Caco-2 (cell line): ENCODE data around the gene NGFR. TPM values are rescaled to one million over a fixed set of nuclear protein-coding genes. Genes with fewer than 3 reads are reported as not detected.

ENCODE experiments used
- BruUV-seq: library from RNA; stranded (reverse); fragments of 400-500 nt; replicated peaks from 2 replicates; lab custom pipeline; 2021; lab: Mats Ljungman, UMichigan
- CTCF ChIA-PET: fragments of 300-600 bp; sonication (Branson Sonifier 250); formaldehyde crosslinking; loops from one replicate; lab custom pipeline; 2022; ENCODE audit warnings: antibody characterized with exemption; lab: Charles Lee
- POLR2A ChIA-PET: fragments of 300-600 bp; sonication (Branson Sonifier 250); formaldehyde crosslinking; loops from one replicate; lab custom pipeline; 2022; ENCODE audit warnings: antibody characterized with exemption; lab: Charles Lee
- DNase-seq, 2 experiments: peaks; one replicate each; pipeline versions ENCODE4 v3.0.0 to v3.0.0-alpha.2; 2020 to 2022
- H3K27me3 ChIP-seq: replicated peaks from 2 replicates; pipeline ENCODE4 v1.6.0; 2011; ENCODE audit warnings: low read length; ENCODE audit not compliant: control insufficient read depth, insufficient read depth
- H3K36me3 ChIP-seq: 2 replicates; pipeline ENCODE4 v1.5.1; 2011; ENCODE audit warnings: low read length; ENCODE audit not compliant: control insufficient read depth, insufficient read depth
- H3K4me1 ChIP-seq: fragments of 250-450 bp; sonication (Bioruptor Pico); 2 replicates; pipeline ENCODE4 v1.5.1; 2020; ENCODE audit warnings: mild to moderate bottlenecking
- H3K4me3 ChIP-seq: 2 replicates; pipeline ENCODE4 v1.5.1; 2011; ENCODE audit warnings: low read depth, mild to moderate bottlenecking, control low read depth, low read length
- H3K9me3 ChIP-seq: fragments of 250-450 bp; sonication (Bioruptor Pico); 2 replicates; pipeline ENCODE4 v1.5.1; 2020; ENCODE audit warnings: mild to moderate bottlenecking, moderate library complexity
- H3K27ac Mint-ChIP-seq: one replicate; pipeline ENCODE4 v1.8.0; 2022; ENCODE audit warnings: mixed read lengths; ENCODE audit not compliant: unreplicated experiment
- H3K27me3 Mint-ChIP-seq: one replicate; pipeline ENCODE4 v1.8.0; 2022; ENCODE audit warnings: mixed read lengths; ENCODE audit not compliant: insufficient read depth, unreplicated experiment
- H3K36me3 Mint-ChIP-seq: one replicate; pipeline ENCODE4 v1.8.0; 2022; ENCODE audit warnings: mild to moderate bottlenecking, mixed read lengths; ENCODE audit not compliant: insufficient read depth, unreplicated experiment
- H3K4me1 Mint-ChIP-seq: one replicate; pipeline ENCODE4 v1.8.0; 2022; ENCODE audit warnings: low read depth, mixed read lengths; ENCODE audit not compliant: unreplicated experiment
- H3K4me3 Mint-ChIP-seq: one replicate; pipeline ENCODE4 v1.8.0; 2022; ENCODE audit warnings: mild to moderate bottlenecking, moderate library complexity, mixed read lengths; ENCODE audit not compliant: unreplicated experiment
- H3K9me3 Mint-ChIP-seq: one replicate; pipeline ENCODE4 v1.8.0; 2022; ENCODE audit warnings: mixed read lengths; ENCODE audit not compliant: unreplicated experiment
- intact Hi-C: fragments of 100-400 bp; cut with micrococcal nuclease; formaldehyde crosslinking; loops from one replicate; pipeline ENCODE4 v1.10.0; 2022; ENCODE audit not compliant: unreplicated experiment
- total RNA-seq: library from RNA; stranded (reverse); gene quantifications from 2 replicates; pipeline ENCODE4 v1.2.3, GENCODE V29; 2022
- TF ChIP-seq, protein P1 (sequence below), 2 experiments: fragments of 200-600 bp in 1 of 2; IDR thresholded peaks; 1 replicate in 1 of 2; 2 replicates in 1 of 2; pipeline versions ENCODE4 v1.5.1 to v1.8.0; 2011 to 2022; ENCODE audit warnings: antibody characterized with exemption in 1 of 2, control low read depth in 1 of 2, inconsistent platforms in 1 of 2, low read depth in 1 of 2, low read length in 1 of 2, mild to moderate bottlenecking in 1 of 2, moderate library complexity in 1 of 2; ENCODE audit not compliant: insufficient read depth in 1 of 2, severe bottlenecking in 1 of 2, unreplicated experiment in 1 of 2

NGFR gene
- total RNA-seq, 1 experiment from 2014 or later, result 1.6 TPM

DNA sequence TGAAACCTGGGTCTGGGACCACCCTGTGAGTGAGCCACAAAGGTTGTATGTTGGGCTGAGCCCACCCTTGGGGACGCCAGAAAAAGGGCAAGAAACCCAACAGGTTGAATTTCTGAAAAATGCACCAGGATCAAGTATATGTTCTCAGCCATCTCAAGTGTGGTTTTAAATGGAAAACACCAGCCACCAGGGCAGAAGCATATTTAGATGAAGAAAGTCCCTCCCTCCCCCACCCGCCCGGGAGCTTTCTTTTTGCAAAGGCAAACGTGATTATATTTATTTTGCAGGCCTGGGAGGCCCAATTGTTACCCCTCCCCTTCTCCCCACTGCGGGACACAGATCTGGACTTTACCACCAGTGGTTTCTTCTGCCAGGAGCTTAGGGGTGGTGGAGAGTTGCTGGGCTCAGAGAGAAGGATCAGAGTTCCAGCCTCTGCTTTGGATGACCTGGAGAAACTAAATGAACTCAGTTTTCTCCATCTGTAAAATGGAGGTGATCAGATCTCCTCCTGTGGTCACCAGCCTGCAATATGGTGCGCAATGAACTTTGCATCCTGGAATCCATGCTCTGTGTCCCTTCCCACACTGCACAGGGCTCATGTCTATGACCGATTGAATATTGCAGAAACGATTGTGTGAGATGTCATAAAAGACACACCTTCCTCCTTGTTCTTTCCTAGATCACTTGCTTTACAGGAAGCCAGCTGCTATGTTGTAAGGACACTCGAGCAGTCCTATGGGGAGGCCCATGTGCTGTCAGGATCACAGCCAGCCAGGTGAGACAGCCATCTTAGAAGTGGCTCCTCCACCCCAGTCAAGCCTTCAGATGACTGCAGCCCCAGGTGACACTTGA, 21.0 kb upstream of the NGFR start:
- Histone ChIP-seq H3K36me3 (no peaks in the 10 kb centered on the region), H3K9me3 (peaks cover 3% of the 10 kb centered on the region; the same call in 1 of the 2 replicates), H3K4me3 (no peak overlapping the region), H3K4me1 (no peaks in the 10 kb centered on the region), H3K27me3 (no peaks in the 10 kb centered on the region; the same call in 1 of the 2 replicates)
- POLR2A ChIA-PET, result no interaction called here
- H3K27me3 Mint-ChIP-seq, result peaks cover 32% of the 10 kb centered on the region
- no peaks in the 10 kb centered on the region for H3K4me1 Mint-ChIP-seq
- H3K4me3 Mint-ChIP-seq, result no peak overlapping the region
- CTCF ChIA-PET, result interaction anchor here (0.6 to 1.2 kb wide), 2 partner anchors 12 to 82 kb away, joined by 3 to 4 read pairs; no protein-coding TSS in a partner anchor
- intact Hi-C loops, result loop anchor here (5.0 kb wide), 1 partner anchor 37 kb away; no protein-coding TSS in a partner anchor
- H3K9me3 Mint-ChIP-seq, result no peaks in the 10 kb centered on the region
- no peak overlapping the region for H3K27ac Mint-ChIP-seq
- no peak for DNase-seq
- no TSS peak for BruUV-seq
- H3K36me3 Mint-ChIP-seq, result no peaks in the 10 kb centered on the region
- TF ChIP-seq, protein P1, sequence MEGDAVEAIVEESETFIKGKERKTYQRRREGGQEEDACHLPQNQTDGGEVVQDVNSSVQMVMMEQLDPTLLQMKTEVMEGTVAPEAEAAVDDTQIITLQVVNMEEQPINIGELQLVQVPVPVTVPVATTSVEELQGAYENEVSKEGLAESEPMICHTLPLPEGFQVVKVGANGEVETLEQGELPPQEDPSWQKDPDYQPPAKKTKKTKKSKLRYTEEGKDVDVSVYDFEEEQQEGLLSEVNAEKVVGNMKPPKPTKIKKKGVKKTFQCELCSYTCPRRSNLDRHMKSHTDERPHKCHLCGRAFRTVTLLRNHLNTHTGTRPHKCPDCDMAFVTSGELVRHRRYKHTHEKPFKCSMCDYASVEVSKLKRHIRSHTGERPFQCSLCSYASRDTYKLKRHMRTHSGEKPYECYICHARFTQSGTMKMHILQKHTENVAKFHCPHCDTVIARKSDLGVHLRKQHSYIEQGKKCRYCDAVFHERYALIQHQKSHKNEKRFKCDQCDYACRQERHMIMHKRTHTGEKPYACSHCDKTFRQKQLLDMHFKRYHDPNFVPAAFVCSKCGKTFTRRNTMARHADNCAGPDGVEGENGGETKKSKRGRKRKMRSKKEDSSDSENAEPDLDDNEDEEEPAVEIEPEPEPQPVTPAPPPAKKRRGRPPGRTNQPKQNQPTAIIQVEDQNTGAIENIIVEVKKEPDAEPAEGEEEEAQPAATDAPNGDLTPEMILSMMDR (IDR thresholded peaks at IDR 0.05; ENCODE audit: insufficient read depth in 1 of 2, low read depth in 1 of 2, low read length in 1 of 2, severe bottlenecking in 1 of 2, unreplicated experiment in 1 of 2), result no peak

DNA sequence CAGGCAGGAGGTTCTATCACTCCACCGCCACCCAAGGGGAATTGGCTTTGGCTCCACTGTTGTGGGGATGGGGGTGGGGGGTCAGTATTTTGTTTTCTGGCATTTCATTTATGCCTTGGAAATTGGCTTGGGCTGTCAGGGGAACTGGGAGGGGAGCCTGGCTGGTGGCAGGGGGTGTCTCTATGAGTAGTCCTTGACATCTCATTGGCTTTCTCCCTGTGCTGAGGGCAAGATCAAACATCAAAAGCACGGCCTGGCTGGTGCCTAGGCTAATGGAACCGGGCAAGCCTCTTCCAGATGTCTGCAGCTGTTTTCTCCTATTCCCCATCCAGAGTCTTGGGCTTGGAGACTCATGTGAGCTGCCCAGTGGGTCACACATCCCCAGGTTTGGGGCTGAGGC, 17.4 kb upstream of the NGFR start:
- Mint-ChIP-seq H3K27ac (no peak overlapping the region), H3K36me3 (no peaks in the 10 kb centered on the region), H3K9me3 (no peaks in the 10 kb centered on the region), H3K27me3 (peaks cover 38% of the 10 kb centered on the region), H3K4me3 (no peak overlapping the region), H3K4me1 (no peaks in the 10 kb centered on the region)
- H3K4me1 ChIP-seq, result no peaks in the 10 kb centered on the region
- H3K36me3 ChIP-seq, result no peaks in the 10 kb centered on the region
- ChIA-PET POLR2A (no interaction called here), CTCF (interaction anchor here (1.1 kb wide), 1 partner anchor 79 kb away, joined by 4 read pairs; no protein-coding TSS in a partner anchor)
- H3K4me3 ChIP-seq, result no peak overlapping the region
- H3K9me3 ChIP-seq, result peaks cover 3% of the 10 kb centered on the region; the same call in 1 of the 2 replicates
- TF ChIP-seq, protein P1 (IDR thresholded peaks at IDR 0.05; ENCODE audit: insufficient read depth in 1 of 2, low read depth in 1 of 2, low read length in 1 of 2, severe bottlenecking in 1 of 2, unreplicated experiment in 1 of 2), result no peak
- no peaks in the 10 kb centered on the region; the same call in 1 of the 2 replicates for H3K27me3 ChIP-seq
- no TSS peak for BruUV-seq
- intact Hi-C loops, result no loop called here
- DNase-seq, result no peak

DNA sequence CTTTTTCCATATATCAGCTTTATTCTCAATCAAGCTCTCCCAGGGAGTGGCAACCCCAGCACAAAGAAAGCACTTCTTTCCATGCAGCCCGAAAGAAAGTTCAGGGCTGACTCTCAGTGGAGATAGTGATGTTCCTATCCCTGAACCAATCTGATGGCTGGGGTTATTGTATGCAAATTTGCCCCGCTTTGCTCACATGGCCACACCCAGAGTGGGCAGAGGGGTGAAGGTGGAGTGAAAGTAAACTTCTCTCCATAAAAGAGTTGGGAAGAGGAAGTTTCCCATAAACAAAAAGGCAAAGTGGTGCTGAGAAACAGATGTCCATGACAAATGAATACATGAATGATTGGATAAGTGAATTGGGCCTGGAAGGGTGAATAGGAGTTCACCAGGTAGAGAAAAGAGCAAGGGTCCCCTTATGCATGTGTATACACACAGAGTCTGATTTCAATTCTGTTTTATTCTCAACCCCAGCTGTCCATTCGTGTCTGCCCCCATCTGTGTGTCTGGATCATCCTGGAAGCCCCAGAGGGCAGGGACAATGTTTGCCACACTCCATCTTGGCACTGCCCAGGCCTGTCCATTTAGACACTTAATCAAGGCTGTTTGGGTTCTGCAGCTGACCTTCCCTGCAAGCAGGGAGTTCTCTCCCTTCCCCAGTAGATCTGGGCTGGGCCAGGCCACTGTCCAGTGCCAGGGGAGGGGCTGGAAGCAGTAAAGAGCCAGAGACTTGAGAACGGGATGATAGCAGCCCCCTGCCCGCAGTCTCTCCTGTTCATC, 14.1 kb upstream of the NGFR start:
- Mint-ChIP-seq H3K9me3 (no peaks in the 10 kb centered on the region), H3K36me3 (no peaks in the 10 kb centered on the region), H3K27ac (no peak overlapping the region), H3K27me3 (peaks cover 51% of the 10 kb centered on the region), H3K4me3 (no peak overlapping the region), H3K4me1 (no peaks in the 10 kb centered on the region)
- no TSS peak for BruUV-seq
- POLR2A ChIA-PET, result no interaction called here
- H3K4me1 ChIP-seq, result no peaks in the 10 kb centered on the region
- H3K9me3 ChIP-seq, result no peaks in the 10 kb centered on the region
- no peaks in the 10 kb centered on the region for H3K36me3 ChIP-seq
- intact Hi-C loops, result no loop called here
- H3K4me3 ChIP-seq, result no peak overlapping the region
- TF ChIP-seq, protein P1 (IDR thresholded peaks at IDR 0.05; ENCODE audit: insufficient read depth in 1 of 2, low read depth in 1 of 2, low read length in 1 of 2, severe bottlenecking in 1 of 2, unreplicated experiment in 1 of 2), result no peak
- H3K27me3 ChIP-seq, result no peaks in the 10 kb centered on the region; the same call in none of the 2 replicates
- CTCF ChIA-PET, result interaction anchor here (1.5 to 2.1 kb wide), 2 partner anchors 16 to 75 kb away, joined by 5 to 7 read pairs; no protein-coding TSS in a partner anchor
- DNase-seq, result no peak
